ENCODE data around the gene SPON1.

The SPON1 gene

DNA sequence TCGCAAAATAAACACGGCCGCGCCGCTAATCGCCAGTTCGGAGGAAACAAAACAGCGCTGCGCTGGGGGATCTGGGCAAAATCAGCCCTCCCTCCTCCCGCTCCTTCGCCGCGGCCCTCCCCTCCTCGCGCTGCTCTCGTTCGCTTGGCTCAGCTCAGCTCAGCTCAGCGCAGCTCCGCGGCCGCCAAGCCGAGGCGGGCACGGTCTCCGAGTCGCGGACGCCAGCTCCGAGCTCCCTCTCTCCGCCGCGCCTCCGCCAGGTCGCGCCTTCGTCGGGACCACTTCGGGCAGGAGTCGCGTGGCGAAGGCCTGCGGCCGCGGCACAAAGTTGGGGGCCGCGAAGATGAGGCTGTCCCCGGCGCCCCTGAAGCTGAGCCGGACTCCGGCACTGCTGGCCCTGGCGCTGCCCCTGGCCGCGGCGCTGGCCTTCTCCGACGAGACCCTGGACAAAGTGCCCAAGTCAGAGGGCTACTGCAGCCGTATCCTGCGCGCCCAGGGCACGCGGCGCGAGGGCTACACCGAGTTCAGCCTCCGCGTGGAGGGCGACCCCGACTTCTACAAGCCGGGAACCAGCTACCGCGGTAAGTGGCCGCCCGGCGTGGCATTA lies at the start of gene SPON1:
Gene SPON1 (plus strand): TSS at position 162 of the 607 bp plus-strand sequence. CDS start 182 bp downstream, at position 344.
- H3K4me3 ChIP-seq (ENCODE audit: control insufficient read depth, low read depth, low read length), result no peak within 1 kb of the TSS
- DNase-seq (ENCODE audit: low read depth), result peak; percentile 24
- no peak for TF ChIP-seq CTCF (conservative IDR thresholded peaks at IDR 0.05; ENCODE audit: control insufficient read depth, insufficient read depth, low read depth, low read length)

- no peak for TF ChIP-seq CTCF (conservative IDR thresholded peaks at IDR 0.05; ENCODE audit: control insufficient read depth, insufficient read depth, low read depth, low read length)
- no peak overlapping the region for H3K4me3 ChIP-seq (ENCODE audit: control insufficient read depth, low read depth, low read length)
- DNase-seq (ENCODE audit: low read depth), result no peak
Observed at GRCh38 chr11:13917264-13917663, 45.3 kb upstream of the SPON1 start.

GRCh38 chr11:13917904-13918303 lies 44.6 kb upstream of the SPON1 start:
- TF ChIP-seq CTCF (conservative IDR thresholded peaks at IDR 0.05; ENCODE audit: control insufficient read depth, insufficient read depth, low read depth, low read length), result no peak
- H3K4me3 ChIP-seq (ENCODE audit: control insufficient read depth, low read depth, low read length), result no peak overlapping the region
- DNase-seq (ENCODE audit: low read depth), result no peak

GRCh38 chr11:13920756-13921155 lies 41.8 kb upstream of the SPON1 start:
- DNase-seq (ENCODE audit: low read depth), result no peak
- H3K4me3 ChIP-seq (ENCODE audit: control insufficient read depth, low read depth, low read length), result no peak overlapping the region
- TF ChIP-seq CTCF (conservative IDR thresholded peaks at IDR 0.05; ENCODE audit: control insufficient read depth, insufficient read depth, low read depth, low read length), result no peak

DNA sequence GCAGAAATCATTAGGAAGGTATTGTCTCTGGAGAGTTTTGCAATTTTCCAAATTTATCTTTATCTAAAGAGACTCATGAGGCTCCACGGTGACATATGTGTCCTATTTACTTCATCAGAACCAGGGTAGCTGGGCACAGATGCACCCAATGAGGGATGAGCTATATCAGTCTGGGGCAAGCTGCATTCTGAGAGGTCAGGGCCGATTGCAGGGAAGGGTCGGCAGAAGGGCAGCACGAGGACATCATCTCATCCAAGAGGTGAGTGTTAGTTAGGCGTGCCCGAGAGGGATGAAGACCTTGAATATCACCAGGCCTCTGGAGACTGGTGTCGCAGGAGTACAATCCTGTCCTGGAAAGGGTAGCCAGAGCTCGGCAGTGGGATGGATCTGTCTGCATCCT lies 41.0 kb upstream of the SPON1 start:
- no peak for TF ChIP-seq CTCF (conservative IDR thresholded peaks at IDR 0.05; ENCODE audit: control insufficient read depth, insufficient read depth, low read depth, low read length)
- no peak overlapping the region for H3K4me3 ChIP-seq (ENCODE audit: control insufficient read depth, low read depth, low read length)
- DNase-seq (ENCODE audit: low read depth), result no peak

DNA sequence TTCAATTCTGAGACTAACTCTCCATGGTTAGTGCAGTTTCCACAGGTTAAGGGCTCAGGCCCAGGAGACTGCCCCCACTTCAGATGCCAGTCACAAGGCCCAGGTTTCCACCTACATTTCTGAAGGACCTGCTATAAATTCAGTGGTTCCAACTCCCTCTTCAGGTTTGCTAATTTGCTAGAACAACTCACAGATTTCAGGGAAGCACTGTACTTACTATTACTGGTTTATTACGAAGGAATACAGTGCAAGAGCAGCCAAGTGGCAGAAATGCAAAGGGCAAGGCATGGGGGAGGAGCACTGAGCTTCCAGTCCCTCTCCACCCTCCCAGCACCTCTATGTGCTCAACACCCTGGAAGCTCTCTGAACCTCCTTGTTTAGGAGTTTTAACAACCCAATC lies 39.3 kb upstream of the SPON1 start:
- DNase-seq (ENCODE audit: low read depth), result no peak
- TF ChIP-seq CTCF (conservative IDR thresholded peaks at IDR 0.05; ENCODE audit: control insufficient read depth, insufficient read depth, low read depth, low read length), result no peak
- H3K4me3 ChIP-seq (ENCODE audit: control insufficient read depth, low read depth, low read length), result no peak overlapping the region
